HFFc6 (cell line): ENCODE results near the gene GRID1. TPM values are rescaled to one million over a fixed set of nuclear protein-coding genes. Genes with fewer than 3 reads are reported as not detected.

ENCODE experiments used
- DNase-seq: peaks from one replicate; pipeline ENCODE4 v3.0.0-alpha.2; 2018
- H3K27ac Mint-ChIP-seq: 2 replicates; pipeline ENCODE4 v1.8.0; 2020; ENCODE audit warnings: mild to moderate bottlenecking, mixed read lengths
- H3K27me3 Mint-ChIP-seq: 2 replicates; pipeline ENCODE4 v1.8.0; 2021; ENCODE audit warnings: mild to moderate bottlenecking, moderate library complexity, mixed read lengths; ENCODE audit not compliant: insufficient read depth
- H3K36me3 Mint-ChIP-seq: 2 replicates; pipeline ENCODE4 v1.8.0; 2021; ENCODE audit warnings: low read depth, mixed read lengths
- H3K4me1 Mint-ChIP-seq: 2 replicates; pipeline ENCODE4 v1.8.0; 2020; ENCODE audit warnings: low read depth, mixed read lengths
- H3K4me3 Mint-ChIP-seq: 2 replicates; pipeline ENCODE4 v1.8.0; 2020; ENCODE audit warnings: mild to moderate bottlenecking, moderate library complexity, mixed read lengths
- H3K9me3 Mint-ChIP-seq: 2 replicates; pipeline ENCODE4 v1.8.0; 2020; ENCODE audit warnings: mild to moderate bottlenecking, mixed read lengths
- total RNA-seq, 6 experiments: library from RNA; stranded (reverse); fragmentation: NEBNext Ultra II Directional; extraction: Animal tissue kit (Norgen Biotek cat#: 25700); gene quantifications; 2 replicates in 1 of 6; 3 replicates in 5 of 6; pipeline ENCODE4 v1.2.3, GENCODE V29; 2021
- TF ChIP-seq, protein P1 (sequence below): fragments of 200-600 bp; sonication (generic); IDR thresholded peaks from 2 replicates; pipeline ENCODE4 v1.5.0; 2021; ENCODE audit warnings: antibody characterized with exemption, mild to moderate bottlenecking

GRID1 gene
- total RNA-seq, 6 experiments from 2014 or later = not detected

DNA sequence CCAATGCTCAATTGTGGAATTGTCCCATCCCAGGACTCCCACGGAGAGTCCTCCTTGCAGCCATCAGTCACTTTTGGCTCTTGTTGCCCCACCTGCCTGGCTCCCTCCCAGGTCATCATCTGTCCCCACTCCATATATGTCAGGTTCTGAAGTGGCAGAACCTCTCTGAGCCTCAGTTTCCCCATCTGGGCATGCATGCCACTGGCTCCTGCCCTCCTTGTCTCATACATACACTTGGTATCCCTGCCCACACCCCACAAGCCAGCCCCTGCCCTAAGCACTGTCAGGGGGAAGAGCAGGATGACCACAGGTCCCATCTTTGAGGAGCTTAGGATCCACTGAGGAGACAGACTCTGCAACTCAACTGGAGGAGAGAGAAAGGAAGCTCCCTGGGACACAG lies 156.9 kb downstream of the GRID1 start:
- Mint-ChIP-seq H3K27me3 (peaks cover 4% of the 10 kb centered on the region), H3K36me3 (no peaks in the 10 kb centered on the region), H3K27ac (no peak overlapping the region), H3K4me1 (no peaks in the 10 kb centered on the region), H3K9me3 (peaks cover 7% of the 10 kb centered on the region), H3K4me3 (no peak overlapping the region)
- TF ChIP-seq, protein P1, sequence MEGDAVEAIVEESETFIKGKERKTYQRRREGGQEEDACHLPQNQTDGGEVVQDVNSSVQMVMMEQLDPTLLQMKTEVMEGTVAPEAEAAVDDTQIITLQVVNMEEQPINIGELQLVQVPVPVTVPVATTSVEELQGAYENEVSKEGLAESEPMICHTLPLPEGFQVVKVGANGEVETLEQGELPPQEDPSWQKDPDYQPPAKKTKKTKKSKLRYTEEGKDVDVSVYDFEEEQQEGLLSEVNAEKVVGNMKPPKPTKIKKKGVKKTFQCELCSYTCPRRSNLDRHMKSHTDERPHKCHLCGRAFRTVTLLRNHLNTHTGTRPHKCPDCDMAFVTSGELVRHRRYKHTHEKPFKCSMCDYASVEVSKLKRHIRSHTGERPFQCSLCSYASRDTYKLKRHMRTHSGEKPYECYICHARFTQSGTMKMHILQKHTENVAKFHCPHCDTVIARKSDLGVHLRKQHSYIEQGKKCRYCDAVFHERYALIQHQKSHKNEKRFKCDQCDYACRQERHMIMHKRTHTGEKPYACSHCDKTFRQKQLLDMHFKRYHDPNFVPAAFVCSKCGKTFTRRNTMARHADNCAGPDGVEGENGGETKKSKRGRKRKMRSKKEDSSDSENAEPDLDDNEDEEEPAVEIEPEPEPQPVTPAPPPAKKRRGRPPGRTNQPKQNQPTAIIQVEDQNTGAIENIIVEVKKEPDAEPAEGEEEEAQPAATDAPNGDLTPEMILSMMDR = no peak
- DNase-seq = no peak

DNA sequence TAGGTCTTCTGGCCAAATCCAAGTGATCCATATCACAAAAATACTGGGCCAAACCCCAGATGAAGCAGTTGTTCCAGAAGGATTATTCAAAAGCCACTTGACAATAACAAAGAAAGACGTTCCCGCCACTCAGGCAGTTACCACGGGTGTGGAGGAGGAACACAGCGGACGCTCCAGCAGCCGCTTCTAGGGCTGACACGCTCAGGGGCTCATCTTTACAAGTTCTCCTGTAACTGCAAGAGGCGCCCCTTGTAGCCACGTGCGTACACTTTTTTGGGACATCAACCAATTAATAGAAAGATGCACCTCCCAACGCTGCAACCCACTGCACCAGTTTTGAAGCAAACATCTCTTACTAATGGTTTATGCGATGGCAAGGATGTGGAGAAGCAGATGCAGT lies 159.4 kb downstream of the GRID1 start:
- H3K4me3 Mint-ChIP-seq = no peak overlapping the region
- no peak for DNase-seq
- TF ChIP-seq, protein P1 = no peak
- H3K27ac Mint-ChIP-seq = no peak overlapping the region
- H3K9me3 Mint-ChIP-seq = peaks cover 7% of the 10 kb centered on the region
- H3K4me1 Mint-ChIP-seq = no peaks in the 10 kb centered on the region
- no peaks in the 10 kb centered on the region for H3K36me3 Mint-ChIP-seq
- peaks cover 2% of the 10 kb centered on the region for H3K27me3 Mint-ChIP-seq

DNA sequence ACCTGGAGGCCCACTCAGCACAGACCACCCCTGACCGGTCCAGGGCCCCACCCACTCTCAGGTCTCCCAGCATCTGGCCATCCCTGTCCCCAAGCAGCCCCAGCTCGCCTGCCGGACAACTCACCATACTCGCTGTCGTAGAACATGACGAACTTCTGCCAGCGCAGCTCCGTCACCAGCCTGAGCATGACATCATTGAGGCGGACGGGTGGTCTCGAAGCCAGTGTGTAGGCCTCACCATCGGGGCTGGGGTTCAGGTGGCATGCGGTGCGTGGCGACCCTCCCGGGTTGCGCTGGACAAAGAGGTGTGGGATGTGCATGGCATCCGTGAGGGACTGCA lies 160.4 kb downstream of the GRID1 start:
- Mint-ChIP-seq H3K9me3 (peaks cover 7% of the 10 kb centered on the region), H3K36me3 (no peaks in the 10 kb centered on the region), H3K27me3 (no peaks in the 10 kb centered on the region; the same call in 1 of the 2 replicates), H3K27ac (no peak overlapping the region), H3K4me3 (no peak overlapping the region), H3K4me1 (no peaks in the 10 kb centered on the region)
- TF ChIP-seq, protein P1 = no peak
- DNase-seq = no peak

DNA sequence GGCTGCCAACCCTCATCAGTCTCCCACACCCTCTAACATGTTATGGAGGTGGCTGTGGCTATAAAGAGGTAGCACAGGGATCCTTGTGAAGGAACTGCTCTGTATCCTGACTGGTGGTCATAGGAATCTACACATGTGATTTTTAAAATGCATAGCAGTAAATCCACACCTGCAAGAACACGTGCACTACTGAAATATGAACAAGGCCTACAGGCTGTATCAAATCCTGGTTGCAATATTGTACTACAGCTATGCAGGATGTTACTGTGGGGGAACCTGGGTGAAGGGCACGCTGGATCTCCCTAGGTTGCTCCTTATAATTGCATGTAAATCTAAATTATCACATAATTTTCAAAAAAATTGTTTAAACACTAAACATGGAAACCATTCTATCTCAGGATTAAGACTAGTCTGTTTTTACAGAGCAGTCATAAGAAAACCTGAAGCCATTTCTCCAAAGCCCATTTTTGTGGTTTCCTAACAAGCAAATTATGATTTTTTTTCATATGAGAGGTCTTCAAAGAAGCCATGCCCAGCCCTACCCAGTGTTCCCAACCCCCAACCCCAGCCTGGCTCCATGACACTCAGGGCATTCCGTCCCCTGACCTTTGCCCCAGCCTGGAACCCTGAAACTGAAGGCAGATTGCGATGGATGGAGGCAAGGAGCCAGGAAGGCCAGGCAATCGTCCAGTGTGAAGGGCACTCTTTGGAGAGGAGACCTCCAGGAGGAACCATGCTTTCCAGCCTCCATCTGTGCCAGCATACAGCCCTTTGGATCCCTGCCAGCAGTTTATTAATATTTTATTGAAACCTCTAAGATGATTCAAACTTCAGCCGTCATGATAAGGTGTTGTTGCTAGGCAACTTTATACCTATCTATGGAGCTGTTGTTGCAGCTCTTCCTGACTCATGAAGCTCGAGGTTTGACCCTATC lies 161.0 kb downstream of the GRID1 start:
- TF ChIP-seq, protein P1 = no peak
- no peak overlapping the region for H3K4me3 Mint-ChIP-seq
- H3K27ac Mint-ChIP-seq = no peak overlapping the region
- no peaks in the 10 kb centered on the region for H3K36me3 Mint-ChIP-seq
- no peaks in the 10 kb centered on the region; the same call in 1 of the 2 replicates for H3K27me3 Mint-ChIP-seq
- no peak for DNase-seq
- no peaks in the 10 kb centered on the region for H3K4me1 Mint-ChIP-seq
- H3K9me3 Mint-ChIP-seq = peaks cover 7% of the 10 kb centered on the region

DNA sequence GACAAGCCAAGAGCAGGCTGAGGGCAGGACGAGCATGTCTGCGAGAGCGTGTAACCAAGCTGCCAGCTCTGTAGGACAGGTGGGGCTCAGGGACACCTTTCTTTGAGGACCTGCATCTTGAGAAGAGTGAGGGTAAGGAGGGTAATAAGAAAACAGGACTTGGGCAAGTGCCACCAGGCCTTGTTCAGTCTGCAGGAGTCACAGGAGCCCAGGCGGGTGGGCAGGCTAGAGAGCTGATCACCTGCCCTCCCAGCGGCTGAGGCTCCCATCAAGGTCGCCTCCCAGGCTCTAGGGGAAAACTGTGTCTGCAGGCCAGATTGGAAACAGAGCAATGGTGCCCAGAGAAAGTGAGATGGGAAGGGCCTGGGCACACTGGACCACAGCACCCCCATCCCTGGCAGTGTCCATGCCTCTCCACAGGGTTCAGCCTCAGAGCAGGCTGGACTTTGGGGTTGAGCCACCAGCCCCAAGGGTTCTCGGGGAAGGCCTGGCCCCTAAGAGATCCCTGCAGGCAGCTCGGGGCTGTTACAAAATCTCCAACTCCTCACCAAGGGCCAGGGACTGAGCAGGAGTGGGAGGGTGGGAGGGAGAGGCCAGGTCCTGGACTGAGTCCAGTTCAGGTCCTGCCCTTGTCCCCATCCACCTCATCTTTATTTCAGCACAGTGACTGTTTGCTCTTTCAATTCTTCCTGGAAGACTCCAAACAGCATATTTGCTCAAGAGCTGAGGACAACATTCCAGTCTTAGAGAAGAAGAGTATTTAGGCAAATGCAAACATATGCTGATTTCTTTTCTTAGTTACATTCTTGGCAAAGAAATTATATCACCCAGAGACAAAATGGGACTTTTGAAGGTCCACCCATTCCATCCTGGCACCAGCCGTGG lies 161.9 kb downstream of the GRID1 start:
- H3K9me3 Mint-ChIP-seq = peaks cover 7% of the 10 kb centered on the region
- no peaks in the 10 kb centered on the region for H3K4me1 Mint-ChIP-seq
- no peak overlapping the region for H3K27ac Mint-ChIP-seq
- H3K36me3 Mint-ChIP-seq = no peaks in the 10 kb centered on the region
- no peak overlapping the region for H3K4me3 Mint-ChIP-seq
- TF ChIP-seq, protein P1 = no peak
- no peak for DNase-seq
- H3K27me3 Mint-ChIP-seq = no peaks in the 10 kb centered on the region; the same call in 1 of the 2 replicates
